Naive B cell (primary cell): Measurements from ENCODE around the gene FHL3. TPM values are rescaled to one million over a fixed set of nuclear protein-coding genes. Genes with fewer than 3 reads are reported as not detected.
"Not testable (repeated sequence)": the region's sequence is repeated elsewhere in the genome, so short reads cannot be mapped to it uniquely, and the experiment has no call there.

ENCODE experiments used
- ATAC-seq, 2 donors: fragments of 150-1000 bp; cut with Tn5 transposase; 2 replicates each; pipeline ENCODE4 v1.10.0; 2021; ENCODE audit warnings: low read depth in 2 of 2, mild to moderate bottlenecking in 2 of 2, moderate library complexity in 2 of 2
- DNase-seq: peaks from one replicate; pipeline ENCODE4 v3.0.0; 2022
- H3K27ac Mint-ChIP-seq, 6 donors: one replicate each; pipeline ENCODE4 v1.8.0; 2020 to 2022; ENCODE audit warnings: mild to moderate bottlenecking in 6 of 6, mixed read lengths in 6 of 6, moderate library complexity in 5 of 6, inconsistent platforms in 2 of 6
- H3K27me3 Mint-ChIP-seq, 3 donors: one replicate each; pipeline ENCODE4 v1.8.0; 2021 to 2022; ENCODE audit warnings: mixed read lengths in 3 of 3, mild to moderate bottlenecking in 1 of 3
- H3K36me3 Mint-ChIP-seq, 2 donors: one replicate each; pipeline ENCODE4 v1.8.0; 2020 to 2022; ENCODE audit warnings: mixed read lengths in 2 of 2, inconsistent platforms in 1 of 2, mild to moderate bottlenecking in 1 of 2
- H3K4me1 Mint-ChIP-seq, 3 donors: one replicate each; pipeline ENCODE4 v1.8.0; 2020 to 2022; ENCODE audit warnings: mixed read lengths in 3 of 3, inconsistent platforms in 1 of 3, mild to moderate bottlenecking in 1 of 3, moderate library complexity in 1 of 3
- H3K4me3 Mint-ChIP-seq, 8 donors: one replicate each; pipeline ENCODE4 v1.8.0; 2020 to 2022; ENCODE audit warnings: mild to moderate bottlenecking in 8 of 8, mixed read lengths in 8 of 8, moderate library complexity in 8 of 8, inconsistent platforms in 2 of 8
- H3K9me3 Mint-ChIP-seq, 7 donors: one replicate each; pipeline ENCODE4 v1.8.0; 2020 to 2022; ENCODE audit warnings: mixed read lengths in 7 of 7, mild to moderate bottlenecking in 5 of 7, inconsistent platforms in 2 of 7, moderate library complexity in 1 of 7
- polyA plus RNA-seq, 6 donors: library from polyadenylated mRNA; unstranded; fragments of 300-500 nt; fragmentation: Illumina TruSeq; gene quantifications; one replicate each; pipeline ENCODE4 v1.2.3, GENCODE V29; 2021; ENCODE audit warnings: low read depth in 6 of 6

The FHL3 gene
- polyA plus RNA-seq, 6 donors from 2014 or later = 0.88 to 5.1 (median 1.8) TPM

GRCh38 chr1:38044221-38045215, 39.2 kb upstream of the FHL3 start:
- Mint-ChIP-seq H3K4me1 (peaks cover 10 to 28% (median 12%) of the 10 kb centered on the region in 3 donors), H3K27ac (peak overlapping the region in 4 of 6 donors; percentile 68 to 89 (median 84))

GRCh38 chr1:38043036-38043747, 37.9 kb upstream of the FHL3 start:
- H3K27me3 Mint-ChIP-seq = peaks cover 55 to 77% (median 63%) of the 10 kb centered on the region in 3 donors
- H3K9me3 Mint-ChIP-seq = no peaks in the 10 kb centered on the region

More at GRCh38 chr1:38044221-38045215, 39.2 kb upstream of the FHL3 start:
- H3K4me3 Mint-ChIP-seq = peak overlapping the region; percentile 69 to 95 (median 85)
- ATAC-seq (no peak), DNase-seq (peak; percentile 11)
- no peaks in the 10 kb centered on the region for H3K9me3 Mint-ChIP-seq
- H3K27me3 Mint-ChIP-seq = peaks cover 45 to 66% (median 52%) of the 10 kb centered on the region in 3 donors
- peaks cover 0 to 5% of the 10 kb centered on the region in 2 donors for H3K36me3 Mint-ChIP-seq

GRCh38 chr1:38041936-38042834, 36.9 kb upstream of the FHL3 start:
- Mint-ChIP-seq H3K9me3 (no peaks in the 10 kb centered on the region), H3K36me3 (peaks cover 0 to 5% of the 10 kb centered on the region in 2 donors), H3K27me3 (peaks cover 59 to 74% (median 63%) of the 10 kb centered on the region in 3 donors), H3K27ac (no peak overlapping the region), H3K4me3 (peak overlapping the region in 3 of 8 donors; percentile 35 to 83 (median 64)), H3K4me1 (peaks cover 10 to 21% (median 12%) of the 10 kb centered on the region in 3 donors)
- ATAC-seq = no peak
- no peak for DNase-seq

More at GRCh38 chr1:38043036-38043747, 37.9 kb upstream of the FHL3 start:
- peak overlapping the region in 1 of 6 donors; percentile 48 for H3K27ac Mint-ChIP-seq
- peaks cover 10 to 28% (median 12%) of the 10 kb centered on the region in 3 donors for H3K4me1 Mint-ChIP-seq
- DNase-seq (no peak), ATAC-seq (no peak)
- H3K36me3 Mint-ChIP-seq = peaks cover 0 to 5% of the 10 kb centered on the region in 2 donors
- H3K4me3 Mint-ChIP-seq = peak overlapping the region in 5 of 8 donors; percentile 30 to 75 (median 54)

GRCh38 chr1:38039331-38040088, 34.2 kb upstream of the FHL3 start:
- Mint-ChIP-seq H3K36me3 (peaks cover 0 to 5% of the 10 kb centered on the region in 2 donors), H3K9me3 (no peaks in the 10 kb centered on the region), H3K27ac (peak overlapping the region in 1 of 6 donors; percentile 35), H3K4me1 (peaks cover 10 to 16% (median 10%) of the 10 kb centered on the region in 3 donors), H3K4me3 (no peak overlapping the region), H3K27me3 (peaks cover 72 to 85% (median 75%) of the 10 kb centered on the region in 3 donors)
- no peak for ATAC-seq
- no peak for DNase-seq

- H3K4me1 Mint-ChIP-seq = peaks cover 6 to 9% (median 7%) of the 10 kb centered on the region in 3 donors
- peaks cover 0 to 5% of the 10 kb centered on the region in 2 donors for H3K36me3 Mint-ChIP-seq
- DNase-seq = no peak
- H3K4me3 Mint-ChIP-seq = no peak overlapping the region
- H3K27ac Mint-ChIP-seq = peak overlapping the region in 1 of 6 donors; percentile 52
- peaks cover 68 to 84% (median 75%) of the 10 kb centered on the region in 3 donors for H3K27me3 Mint-ChIP-seq
- H3K9me3 Mint-ChIP-seq = no peaks in the 10 kb centered on the region
- ATAC-seq = no peak
Measured at GRCh38 chr1:38038861-38039260, 33.5 kb upstream of the FHL3 start.

- ATAC-seq (no peak), DNase-seq (no peak)
- H3K4me3 Mint-ChIP-seq = no peak overlapping the region
- peaks cover 0 to 5% of the 10 kb centered on the region in 2 donors for H3K36me3 Mint-ChIP-seq
- peak overlapping the region in 1 of 6 donors; percentile 15 for H3K27ac Mint-ChIP-seq
- H3K4me1 Mint-ChIP-seq = no peaks in the 10 kb centered on the region
- peaks cover 55 to 73% (median 62%) of the 10 kb centered on the region in 3 donors for H3K27me3 Mint-ChIP-seq
- no peaks in the 10 kb centered on the region for H3K9me3 Mint-ChIP-seq
Measured at GRCh38 chr1:38037221-38037939, 32.1 kb upstream of the FHL3 start.

GRCh38 chr1:38034871-38035270, 29.6 kb upstream of the FHL3 start:
- Mint-ChIP-seq H3K27me3 (peaks cover 39 to 63% (median 46%) of the 10 kb centered on the region in 3 donors), H3K4me3 (no peak overlapping the region), H3K27ac (no peak overlapping the region), H3K36me3 (no peaks in the 10 kb centered on the region), H3K4me1 (peaks cover 3 to 8% (median 7%) of the 10 kb centered on the region in 3 donors), H3K9me3 (no peaks in the 10 kb centered on the region)
- no peak for ATAC-seq
- no peak for DNase-seq

GRCh38 chr1:38032992-38033391, 27.7 kb upstream of the FHL3 start:
- H3K4me3 Mint-ChIP-seq, H3K36me3 Mint-ChIP-seq, H3K27ac Mint-ChIP-seq, ATAC-seq, DNase-seq, H3K9me3 Mint-ChIP-seq: not testable (repeated sequence)
- Mint-ChIP-seq H3K4me1 (peaks cover 5 to 12% (median 7%) of the 10 kb centered on the region in 3 donors), H3K27me3 (peaks cover 22 to 44% (median 31%) of the 10 kb centered on the region in 3 donors)

- H3K4me1 Mint-ChIP-seq = peaks cover 10 to 16% (median 11%) of the 10 kb centered on the region in 3 donors
- no peak for DNase-seq
- peak overlapping the region in 1 of 6 donors; percentile 17 for H3K27ac Mint-ChIP-seq
- H3K27me3 Mint-ChIP-seq = peaks cover 12 to 32% (median 27%) of the 10 kb centered on the region in 3 donors
- ATAC-seq = no peak
- no peaks in the 10 kb centered on the region for H3K9me3 Mint-ChIP-seq
- H3K4me3 Mint-ChIP-seq = peak overlapping the region in 1 of 8 donors; percentile 48
- no peaks in the 10 kb centered on the region for H3K36me3 Mint-ChIP-seq
Measured at GRCh38 chr1:38031513-38031866, 26.2 kb upstream of the FHL3 start.

- H3K4me3 Mint-ChIP-seq = no peak overlapping the region
- H3K36me3 Mint-ChIP-seq = no peaks in the 10 kb centered on the region
- ATAC-seq (no peak), DNase-seq (no peak)
- peaks cover 6 to 26% (median 20%) of the 10 kb centered on the region in 3 donors for H3K27me3 Mint-ChIP-seq
- H3K27ac Mint-ChIP-seq = peak overlapping the region in 1 of 6 donors; percentile 69
- H3K9me3 Mint-ChIP-seq = no peaks in the 10 kb centered on the region
- H3K4me1 Mint-ChIP-seq = peaks cover 10 to 17% (median 13%) of the 10 kb centered on the region in 3 donors
Measured at GRCh38 chr1:38030596-38031512, 25.5 kb upstream of the FHL3 start.
